ENCODE data around the gene CGRRF1.

CGRRF1 gene

GRCh38 chr14:54486685-54487084, 23.0 kb upstream of the CGRRF1 start:
- Histone ChIP-seq H3K27me3 (ENCODE audit: low read length) (no peaks in the 10 kb centered on the region), H4K20me1 (ENCODE audit: low read depth, low read length) (no peaks in the 10 kb centered on the region), H3F3A (ENCODE audit: insufficient read depth) (peaks cover 23% of the 10 kb centered on the region; the same call in 1 of the 2 replicates), H3K9me2 (replicated peaks; ENCODE audit: insufficient read depth, low read length) (no peaks in the 10 kb centered on the region), H3K4me2 (ENCODE audit: low read depth, low read length, poor library complexity, severe bottlenecking) (peak overlapping the region; percentile 38), H2AFZ (ENCODE audit: low read depth, low read length, severe bottlenecking) (no peak overlapping the region), H3K36me3 (ENCODE audit: low read length) (peaks cover 14% of the 10 kb centered on the region; the same call in 1 of the 2 replicates), H3K27ac (ENCODE audit: low read depth, low read length) (peak overlapping the region; percentile 42), H3K9ac (ENCODE audit: low read length) (no peak overlapping the region), H3K9me3 (ENCODE audit: insufficient read depth, low read length) (no peaks in the 10 kb centered on the region), H3K79me2 (ENCODE audit: insufficient read depth, low read length) (peaks cover 72% of the 10 kb centered on the region), H3K4me3 (ENCODE audit: insufficient read depth, low read length, poor library complexity, severe bottlenecking) (no peak overlapping the region)
- TF ChIP-seq CTCF (IDR thresholded peaks at IDR 0.05; ENCODE audit: insufficient read depth, low read length, poor library complexity, severe bottlenecking) (no peak), EZH2phosphoT487 (conservative IDR thresholded peaks at IDR 0.05; ENCODE audit: low read length) (no peak)

GRCh38 chr14:54487771-54488170, 21.9 kb upstream of the CGRRF1 start:
- Histone ChIP-seq H3K9me3 (ENCODE audit: insufficient read depth, low read length) (no peaks in the 10 kb centered on the region), H3K9ac (ENCODE audit: low read length) (peak overlapping the region; percentile 89), H3K4me2 (ENCODE audit: low read depth, low read length, poor library complexity, severe bottlenecking) (peak overlapping the region; percentile 94), H3K27me3 (ENCODE audit: low read length) (no peaks in the 10 kb centered on the region), H3K79me2 (ENCODE audit: insufficient read depth, low read length) (peaks cover 64% of the 10 kb centered on the region), H4K20me1 (ENCODE audit: low read depth, low read length) (no peaks in the 10 kb centered on the region), H2AFZ (ENCODE audit: low read depth, low read length, severe bottlenecking) (no peak overlapping the region), H3K4me3 (ENCODE audit: insufficient read depth, low read length, poor library complexity, severe bottlenecking) (peak overlapping the region; percentile 88), H3K9me2 (replicated peaks; ENCODE audit: insufficient read depth, low read length) (no peaks in the 10 kb centered on the region), H3K27ac (ENCODE audit: low read depth, low read length) (peak overlapping the region; percentile 62; the same call in 1 of the 2 replicates), H3K36me3 (ENCODE audit: low read length) (peaks cover 3% of the 10 kb centered on the region; the same call in 1 of the 2 replicates), H3F3A (ENCODE audit: insufficient read depth) (peaks cover 21% of the 10 kb centered on the region; the same call in 1 of the 2 replicates)
- TF ChIP-seq CTCF (IDR thresholded peaks at IDR 0.05; ENCODE audit: insufficient read depth, low read length, poor library complexity, severe bottlenecking) = no peak
- TF ChIP-seq EZH2phosphoT487 (conservative IDR thresholded peaks at IDR 0.05; ENCODE audit: low read length) = no peak

- Histone ChIP-seq H3K9me2 (replicated peaks; ENCODE audit: insufficient read depth, low read length) (no peaks in the 10 kb centered on the region), H3K36me3 (ENCODE audit: low read length) (no peaks in the 10 kb centered on the region), H3K79me2 (ENCODE audit: insufficient read depth, low read length) (peaks cover 59% of the 10 kb centered on the region), H3K27me3 (ENCODE audit: low read length) (no peaks in the 10 kb centered on the region), H3K4me3 (ENCODE audit: insufficient read depth, low read length, poor library complexity, severe bottlenecking) (peak overlapping the region; percentile 88), H4K20me1 (ENCODE audit: low read depth, low read length) (no peaks in the 10 kb centered on the region), H3F3A (ENCODE audit: insufficient read depth) (peaks cover 16% of the 10 kb centered on the region; the same call in 1 of the 2 replicates), H3K9me3 (ENCODE audit: insufficient read depth, low read length) (no peaks in the 10 kb centered on the region), H3K9ac (ENCODE audit: low read length) (peak overlapping the region; percentile 89), H3K27ac (ENCODE audit: low read depth, low read length) (peak overlapping the region; percentile 62), H3K4me2 (ENCODE audit: low read depth, low read length, poor library complexity, severe bottlenecking) (peak overlapping the region; percentile 94), H2AFZ (ENCODE audit: low read depth, low read length, severe bottlenecking) (peak overlapping the region; percentile 58)
- TF ChIP-seq EZH2phosphoT487 (conservative IDR thresholded peaks at IDR 0.05; ENCODE audit: low read length) (no peak), CTCF (IDR thresholded peaks at IDR 0.05; ENCODE audit: insufficient read depth, low read length, poor library complexity, severe bottlenecking) (no peak)
Measured at GRCh38 chr14:54488318-54488645, 21.4 kb upstream of the CGRRF1 start.
